Caco-2 (cell line): ENCODE results near the gene TGOLN2. TPM values are rescaled to one million over a fixed set of nuclear protein-coding genes. Genes with fewer than 3 reads are reported as not detected.

Source experiments
- BruUV-seq: library from RNA; stranded (reverse); fragments of 400-500 nt; replicated peaks from 2 replicates; lab custom pipeline; 2021; lab: Mats Ljungman, UMichigan
- CTCF ChIA-PET: fragments of 300-600 bp; sonication (Branson Sonifier 250); formaldehyde crosslinking; loops from one replicate; lab custom pipeline; 2022; ENCODE audit warnings: antibody characterized with exemption; lab: Charles Lee
- POLR2A ChIA-PET: fragments of 300-600 bp; sonication (Branson Sonifier 250); formaldehyde crosslinking; loops from one replicate; lab custom pipeline; 2022; ENCODE audit warnings: antibody characterized with exemption; lab: Charles Lee
- DNase-seq, 2 experiments: peaks; one replicate each; pipeline versions ENCODE4 v3.0.0 to v3.0.0-alpha.2; 2020 to 2022
- H3K27me3 ChIP-seq: replicated peaks from 2 replicates; pipeline ENCODE4 v1.6.0; 2011; ENCODE audit warnings: low read length; ENCODE audit not compliant: control insufficient read depth, insufficient read depth
- H3K36me3 ChIP-seq: 2 replicates; pipeline ENCODE4 v1.5.1; 2011; ENCODE audit warnings: low read length; ENCODE audit not compliant: control insufficient read depth, insufficient read depth
- H3K4me1 ChIP-seq: fragments of 250-450 bp; sonication (Bioruptor Pico); 2 replicates; pipeline ENCODE4 v1.5.1; 2020; ENCODE audit warnings: mild to moderate bottlenecking
- H3K4me3 ChIP-seq: 2 replicates; pipeline ENCODE4 v1.5.1; 2011; ENCODE audit warnings: low read depth, mild to moderate bottlenecking, control low read depth, low read length
- H3K9me3 ChIP-seq: fragments of 250-450 bp; sonication (Bioruptor Pico); 2 replicates; pipeline ENCODE4 v1.5.1; 2020; ENCODE audit warnings: mild to moderate bottlenecking, moderate library complexity
- H3K27ac Mint-ChIP-seq: one replicate; pipeline ENCODE4 v1.8.0; 2022; ENCODE audit warnings: mixed read lengths; ENCODE audit not compliant: unreplicated experiment
- H3K27me3 Mint-ChIP-seq: one replicate; pipeline ENCODE4 v1.8.0; 2022; ENCODE audit warnings: mixed read lengths; ENCODE audit not compliant: insufficient read depth, unreplicated experiment
- H3K36me3 Mint-ChIP-seq: one replicate; pipeline ENCODE4 v1.8.0; 2022; ENCODE audit warnings: mild to moderate bottlenecking, mixed read lengths; ENCODE audit not compliant: insufficient read depth, unreplicated experiment
- H3K4me1 Mint-ChIP-seq: one replicate; pipeline ENCODE4 v1.8.0; 2022; ENCODE audit warnings: low read depth, mixed read lengths; ENCODE audit not compliant: unreplicated experiment
- H3K4me3 Mint-ChIP-seq: one replicate; pipeline ENCODE4 v1.8.0; 2022; ENCODE audit warnings: mild to moderate bottlenecking, moderate library complexity, mixed read lengths; ENCODE audit not compliant: unreplicated experiment
- H3K9me3 Mint-ChIP-seq: one replicate; pipeline ENCODE4 v1.8.0; 2022; ENCODE audit warnings: mixed read lengths; ENCODE audit not compliant: unreplicated experiment
- CTCF ChIP-seq, 2 experiments: fragments of 200-600 bp in 1 of 2; IDR thresholded peaks; 1 replicate in 1 of 2; 2 replicates in 1 of 2; pipeline versions ENCODE4 v1.5.1 to v1.8.0; 2011 to 2022; ENCODE audit warnings: antibody characterized with exemption in 1 of 2, control low read depth in 1 of 2, inconsistent platforms in 1 of 2, low read depth in 1 of 2, low read length in 1 of 2, mild to moderate bottlenecking in 1 of 2, moderate library complexity in 1 of 2; ENCODE audit not compliant: insufficient read depth in 1 of 2, severe bottlenecking in 1 of 2, unreplicated experiment in 1 of 2
- intact Hi-C: fragments of 100-400 bp; cut with micrococcal nuclease; formaldehyde crosslinking; loops from one replicate; pipeline ENCODE4 v1.10.0; 2022; ENCODE audit not compliant: unreplicated experiment
- total RNA-seq: library from RNA; stranded (reverse); gene quantifications from 2 replicates; pipeline ENCODE4 v1.2.3, GENCODE V29; 2022

Gene TGOLN2
- total RNA-seq, 1 experiment from 2014 or later = 119 TPM

- no peak overlapping the region for H3K4me3 ChIP-seq
- Mint-ChIP-seq H3K9me3 (no peaks in the 10 kb centered on the region), H3K4me3 (no peak overlapping the region), H3K27me3 (no peaks in the 10 kb centered on the region), H3K27ac (no peak overlapping the region), H3K36me3 (no peaks in the 10 kb centered on the region), H3K4me1 (peaks cover 12% of the 10 kb centered on the region)
- intact Hi-C loops = no loop called here
- POLR2A ChIA-PET = no interaction called here
- CTCF ChIA-PET = interaction anchor here (0.8 kb wide), 1 partner anchor 10 kb away, joined by 3 read pairs; no protein-coding TSS in a partner anchor
- no peak for TF ChIP-seq CTCF (IDR thresholded peaks at IDR 0.05; ENCODE audit: insufficient read depth in 1 of 2, low read depth in 1 of 2, low read length in 1 of 2, severe bottlenecking in 1 of 2, unreplicated experiment in 1 of 2)
- no peaks in the 10 kb centered on the region for H3K27me3 ChIP-seq
- peaks cover 25% of the 10 kb centered on the region for H3K4me1 ChIP-seq
- H3K9me3 ChIP-seq = no peaks in the 10 kb centered on the region
- H3K36me3 ChIP-seq = no peaks in the 10 kb centered on the region
- no TSS peak for BruUV-seq
- DNase-seq = no peak
These were observed 50.2 kb downstream of the TGOLN2 start for GRCh38 chr2:85277416-85278158.

GRCh38 chr2:85276571-85277118 is 51.1 kb downstream of the TGOLN2 start:
- no peak overlapping the region for H3K4me3 Mint-ChIP-seq
- H3K4me3 ChIP-seq = no peak overlapping the region
- no peaks in the 10 kb centered on the region for H3K27me3 ChIP-seq
- H3K27me3 Mint-ChIP-seq = no peaks in the 10 kb centered on the region
- no peaks in the 10 kb centered on the region for H3K9me3 Mint-ChIP-seq
- intact Hi-C loops = no loop called here
- no peaks in the 10 kb centered on the region for H3K36me3 Mint-ChIP-seq
- peaks cover 12% of the 10 kb centered on the region for H3K4me1 Mint-ChIP-seq
- no peaks in the 10 kb centered on the region for H3K36me3 ChIP-seq
- peak overlapping the region; percentile 23 for H3K27ac Mint-ChIP-seq
- no peaks in the 10 kb centered on the region for H3K9me3 ChIP-seq
- ChIA-PET POLR2A (no interaction called here), CTCF (no interaction called here)
- BruUV-seq = no TSS peak
- peaks cover 25% of the 10 kb centered on the region for H3K4me1 ChIP-seq
- no peak for DNase-seq
- no peak for TF ChIP-seq CTCF (IDR thresholded peaks at IDR 0.05; ENCODE audit: insufficient read depth in 1 of 2, low read depth in 1 of 2, low read length in 1 of 2, severe bottlenecking in 1 of 2, unreplicated experiment in 1 of 2)

- POLR2A ChIA-PET = no interaction called here
- no peaks in the 10 kb centered on the region for H3K9me3 Mint-ChIP-seq
- Histone ChIP-seq H3K4me1 (peaks cover 25% of the 10 kb centered on the region), H3K9me3 (no peaks in the 10 kb centered on the region), H3K27me3 (no peaks in the 10 kb centered on the region), H3K4me3 (no peak overlapping the region), H3K36me3 (no peaks in the 10 kb centered on the region)
- no peak for TF ChIP-seq CTCF (IDR thresholded peaks at IDR 0.05; ENCODE audit: insufficient read depth in 1 of 2, low read depth in 1 of 2, low read length in 1 of 2, severe bottlenecking in 1 of 2, unreplicated experiment in 1 of 2)
- H3K4me3 Mint-ChIP-seq = no peak overlapping the region
- peak overlapping the region; percentile 23 for H3K27ac Mint-ChIP-seq
- DNase-seq = no peak
- H3K27me3 Mint-ChIP-seq = no peaks in the 10 kb centered on the region
- H3K36me3 Mint-ChIP-seq = no peaks in the 10 kb centered on the region
- no TSS peak for BruUV-seq
- peaks cover 12% of the 10 kb centered on the region for H3K4me1 Mint-ChIP-seq
- CTCF ChIA-PET = no interaction called here
- intact Hi-C loops = no loop called here
These were observed 51.7 kb downstream of the TGOLN2 start for GRCh38 chr2:85275984-85276540.
